Right lobe of liver (tissue), 6 donors: ENCODE measurements around the gene GPR45. TPM values are rescaled to one million over a fixed set of nuclear protein-coding genes. Genes with fewer than 3 reads are reported as not detected.

Source experiments
- ATAC-seq, 4 donors: fragments of 200-7000 bp; cut with Tn5 transposase; one replicate each; pipeline ENCODE4 v1.9.1; 2020; ENCODE audit warnings: mild to moderate bottlenecking in 4 of 4, moderate library complexity in 4 of 4
- DNase-seq, 3 donors: peaks; one replicate each; pipeline ENCODE4 v3.0.0-alpha.2; 2020
- H3K27ac ChIP-seq, 3 donors: fragments of 200-600 bp; one replicate each; pipeline ENCODE4 v1.8.0; 2022
- H3K27me3 ChIP-seq, 2 donors: fragments of 200-600 bp; one replicate each; pipeline ENCODE4 v1.8.0; 2022
- H3K36me3 ChIP-seq, 4 donors: fragments of 200-600 bp; sonication (generic) in 1 of 4; one replicate each; pipeline versions ENCODE4 v1.5.1 to v1.8.0; 2017 to 2022; ENCODE audit warnings: control low read depth in 1 of 4
- H3K4me1 ChIP-seq, 4 donors: fragments of 200-600 bp; sonication (generic) in 1 of 4; one replicate each; pipeline versions ENCODE4 v1.5.1 to v1.8.0; 2017 to 2022; ENCODE audit warnings: control low read depth in 1 of 4
- H3K4me3 ChIP-seq, 3 donors: fragments of 200-600 bp; one replicate each; pipeline ENCODE4 v1.8.0; 2022
- H3K9me3 ChIP-seq, 4 donors: fragments of 200-600 bp; sonication (generic) in 1 of 4; one replicate each; pipeline versions ENCODE4 v1.5.1 to v1.8.0; 2017 to 2022; ENCODE audit warnings: control low read depth in 1 of 4
- CTCF ChIP-seq, 4 donors: fragments of 200-600 bp in 3 of 4; fragments of 450-650 bp in 1 of 4; IDR thresholded peaks; one replicate each; pipeline versions ENCODE4 v1.5.1 to v1.8.0; 2016 to 2022; ENCODE audit warnings: antibody characterized with exemption in 4 of 4, mild to moderate bottlenecking in 2 of 4
- POLR2A ChIP-seq: fragments of 450-650 bp; IDR thresholded peaks from one replicate; pipeline ENCODE4 v1.6.1; 2017; ENCODE audit warnings: antibody characterized with exemption, mild to moderate bottlenecking
- WGBS: methylation state at CpG from one replicate; pipeline ENCODE4 v1.1.6; 2018; ENCODE audit warnings: low coverage, low lambda C conversion rate; ENCODE audit not compliant: insufficient coverage; ENCODE audit errors: missing lambda C conversion rate; 5-methylcytosine and 5-hydroxymethylcytosine counted together
- intact Hi-C, 2 donors: fragments of 100-400 bp; cut with DNase I; formaldehyde crosslinking; loops; one replicate each; pipeline versions ENCODE4 v1.11.2 to v1.14.1; 2022
- long read RNA-seq: library from polyadenylated mRNA; unstranded; transcript quantifications from one replicate; pipeline ENCODE4 v2.0.0, GENCODE V29; 2019
- total RNA-seq, 6 experiments: library from RNA; depleted of rRNA in 2 of 6; stranded (reverse); fragments of >200 nt in 2 of 6; fragmentation: NEBNext Ultra II Directional in 3 of 6; extraction: Animal tissue kit (Norgen Biotek cat#: 25700) in 3 of 6; gene quantifications; one replicate each; pipeline versions ENCODE4 v1.1.0 to v1.2.4, GENCODE V29; 2016 to 2023
- donor health status: DM: no; HTN: yes; CAD: no.
- donor health status: DM: no; HTN: no; CAD: no.
- donor health status: DM: no; HTN: no; CAD: no.
- donor health status: DM: no; HTN: yes; CAD: no.
- donor health status: DM: no; HTN: yes; CAD: no.

The GPR45 gene, protein sequence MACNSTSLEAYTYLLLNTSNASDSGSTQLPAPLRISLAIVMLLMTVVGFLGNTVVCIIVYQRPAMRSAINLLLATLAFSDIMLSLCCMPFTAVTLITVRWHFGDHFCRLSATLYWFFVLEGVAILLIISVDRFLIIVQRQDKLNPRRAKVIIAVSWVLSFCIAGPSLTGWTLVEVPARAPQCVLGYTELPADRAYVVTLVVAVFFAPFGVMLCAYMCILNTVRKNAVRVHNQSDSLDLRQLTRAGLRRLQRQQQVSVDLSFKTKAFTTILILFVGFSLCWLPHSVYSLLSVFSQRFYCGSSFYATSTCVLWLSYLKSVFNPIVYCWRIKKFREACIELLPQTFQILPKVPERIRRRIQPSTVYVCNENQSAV
- total RNA-seq: not detected
- long read RNA-seq: 0 reads

DNA sequence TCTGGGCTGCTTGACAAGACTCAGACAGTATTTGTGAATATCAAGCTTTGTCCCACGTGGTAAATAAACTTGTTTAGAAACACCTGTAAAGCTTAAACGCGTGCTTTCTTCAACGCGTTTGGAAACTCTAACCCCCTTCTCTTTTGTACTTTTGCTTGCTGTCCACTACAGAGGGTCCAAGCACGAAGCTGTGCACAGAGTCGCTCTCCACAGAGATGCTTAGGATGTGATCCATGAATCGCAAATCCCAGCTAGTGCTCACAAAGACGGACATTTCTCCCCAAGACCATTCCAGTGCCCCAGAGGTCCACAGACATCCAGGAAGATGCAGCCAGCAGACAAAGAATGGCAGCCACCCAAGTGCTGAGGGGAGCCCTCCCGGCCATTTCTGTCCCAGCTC is at the start of gene GPR45:
Gene GPR45 (plus strand): TSS at position 301 of the 400 bp plus-strand sequence. CDS start 116 bp downstream, outside the sequence.
- Histone ChIP-seq H3K27ac (no peak within 1 kb of the TSS), H3K4me3 (no peak within 1 kb of the TSS), H3K27me3 (no peaks in the 10 kb centered on the region), H3K4me1 (no peaks in the 10 kb centered on the region), H3K9me3 (no peaks in the 10 kb centered on the region), H3K36me3 (no peaks in the 10 kb centered on the region)
- no peak for DNase-seq
- no peak for ATAC-seq
- intact Hi-C loops: no loop called here
- no peak for TF ChIP-seq CTCF (IDR thresholded peaks at IDR 0.05)
- no peak for TF ChIP-seq POLR2A
- WGBS: 80% methylated on average over 9 of the region's 10 CpGs

GRCh38 chr2:105194022-105194675 is 47.4 kb upstream of the GPR45 start:
- DNase-seq (no peak), ATAC-seq (no peak)
- 27% methylated on average over 14 of the region's 14 CpGs for WGBS
- TF ChIP-seq POLR2A (no peak), CTCF (IDR thresholded peaks at IDR 0.05) (no peak)
- intact Hi-C loops: no loop called here
- Histone ChIP-seq H3K4me3 (no peak overlapping the region), H3K9me3 (no peaks in the 10 kb centered on the region), H3K36me3 (no peaks in the 10 kb centered on the region), H3K27me3 (no peaks in the 10 kb centered on the region), H3K27ac (no peak overlapping the region), H3K4me1 (no peaks in the 10 kb centered on the region)

DNA sequence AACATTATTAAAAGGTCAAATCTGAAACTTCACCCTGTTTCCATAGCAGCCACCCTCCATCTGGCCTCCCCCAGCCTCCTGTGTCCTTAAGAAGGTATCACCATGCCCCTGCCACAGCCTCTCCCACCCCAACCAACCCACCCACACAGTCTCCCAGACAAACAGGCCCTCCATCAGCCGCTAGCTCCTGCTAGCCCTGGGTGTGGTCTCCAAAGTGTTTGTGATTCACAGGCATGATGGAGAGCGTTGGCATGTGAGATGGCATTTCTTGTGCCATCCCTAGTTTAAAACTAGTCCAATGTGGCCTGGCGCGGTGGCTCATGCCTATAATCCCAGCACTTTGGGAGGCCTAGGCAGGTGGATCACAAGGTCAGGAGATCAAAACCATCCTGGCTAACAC is 44.9 kb upstream of the GPR45 start:
- ATAC-seq: no peak

DNA sequence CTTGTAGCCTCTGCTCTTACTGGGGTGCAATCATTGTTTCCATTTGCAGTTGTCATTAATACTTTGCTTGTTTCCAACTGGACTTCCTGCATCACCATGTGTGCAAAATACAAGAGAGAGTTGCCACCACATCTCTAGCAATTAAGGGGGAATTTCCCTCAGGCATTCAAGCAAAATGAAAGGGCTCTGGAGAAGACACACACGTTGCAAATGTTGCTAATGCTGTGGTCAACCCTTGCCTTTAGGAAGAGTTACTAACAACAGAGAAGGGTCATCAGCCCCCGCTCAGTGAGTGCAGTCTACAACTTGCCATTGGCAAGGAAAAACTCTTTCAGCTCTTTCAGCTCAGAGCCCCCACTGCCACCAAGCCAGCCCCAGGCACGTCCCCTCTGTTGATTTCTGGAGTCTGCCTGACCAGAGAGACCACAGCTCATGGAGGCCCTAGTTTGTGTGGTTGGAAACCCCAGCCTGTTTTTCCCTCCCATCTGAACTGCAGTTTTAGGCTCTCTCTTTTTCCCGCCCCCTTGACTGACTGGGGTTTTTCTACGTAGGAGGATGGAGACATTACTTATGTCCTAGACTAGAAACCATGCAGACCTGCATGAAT is 25.9 kb upstream of the GPR45 start:
- intact Hi-C loops: no loop called here
- no peak for TF ChIP-seq CTCF (IDR thresholded peaks at IDR 0.05)
- TF ChIP-seq POLR2A: no peak
- DNase-seq (no peak), ATAC-seq (no peak)
- Histone ChIP-seq H3K36me3 (no peaks in the 10 kb centered on the region), H3K9me3 (no peaks in the 10 kb centered on the region), H3K4me3 (no peak overlapping the region), H3K4me1 (no peaks in the 10 kb centered on the region), H3K27me3 (no peaks in the 10 kb centered on the region), H3K27ac (no peak overlapping the region)
- 40% methylated on average over 4 of the region's 5 CpGs for WGBS

More for the DNA sequence above, 44.9 kb upstream of the GPR45 start:
- no peak for TF ChIP-seq CTCF (IDR thresholded peaks at IDR 0.05)
- no peak for TF ChIP-seq POLR2A
- no peak overlapping the region for H3K27ac ChIP-seq
- H3K36me3 ChIP-seq: no peaks in the 10 kb centered on the region
- DNase-seq: no peak
- no peaks in the 10 kb centered on the region for H3K9me3 ChIP-seq
- H3K27me3 ChIP-seq: no peaks in the 10 kb centered on the region
- no peak overlapping the region for H3K4me3 ChIP-seq
- intact Hi-C loops: no loop called here
- WGBS: 91% methylated on average over 3 of the region's 4 CpGs
- no peaks in the 10 kb centered on the region for H3K4me1 ChIP-seq
